ENCODE measurements around the gene FAR2. TPM values are rescaled to one million over a fixed set of nuclear protein-coding genes. Genes with fewer than 3 reads are reported as not detected.

Gene FAR2
- total RNA-seq, 1 experiment from 2014 or later = 22.1 TPM

- Histone ChIP-seq H3K14ac (ENCODE audit: insufficient read depth, low read length) (no peak overlapping the region), H3K9me3 (ENCODE audit: control insufficient read depth, low read depth, low read length) (no peaks in the 10 kb centered on the region), H2BK20ac (ENCODE audit: low read depth, low read length, poor library complexity, severe bottlenecking) (no peak overlapping the region), H4K20me1 (ENCODE audit: control insufficient read depth, insufficient read depth, insufficient read length) (no peaks in the 10 kb centered on the region), H2BK15ac (ENCODE audit: low read depth, low read length) (no peak overlapping the region), H3K27ac (ENCODE audit: insufficient read length, low read depth, low read length) (no peak overlapping the region), H3K79me1 (ENCODE audit: insufficient read depth, low read depth, low read length, poor library complexity, severe bottlenecking) (no peaks in the 10 kb centered on the region), H3K4me1 (ENCODE audit: insufficient read depth, low read length) (no peaks in the 10 kb centered on the region), H3K4me2 (ENCODE audit: insufficient read depth, insufficient read length, low read length) (no peak overlapping the region), H2BK12ac (ENCODE audit: insufficient read length, low read depth, low read length) (no peak overlapping the region), H4K8ac (replicated peaks; ENCODE audit: insufficient read length, low read depth, low read length) (no peak overlapping the region), H3K9ac (ENCODE audit: extremely low read depth, insufficient read length, low read length) (no peak overlapping the region), H3K27me3 (ENCODE audit: insufficient read depth, low read length) (no peaks in the 10 kb centered on the region), H3K56ac (ENCODE audit: insufficient read length, low read depth, low read length) (no peak overlapping the region), H4K5ac (ENCODE audit: insufficient read length, low read depth, low read length) (no peak overlapping the region), H3K4ac (ENCODE audit: low read depth, low read length) (no peak overlapping the region), H3T11ph (ENCODE audit: low read length) (no peak overlapping the region), H2AFZ (ENCODE audit: low read length) (no peak overlapping the region), H3K18ac (ENCODE audit: insufficient read length, low read depth, low read length) (no peak overlapping the region), H2AK5ac (ENCODE audit: insufficient read length, low read length) (no peak overlapping the region), H3K23me2 (ENCODE audit: insufficient read length, low read depth, low read length, poor library complexity, severe bottlenecking) (no peaks in the 10 kb centered on the region), H3K23ac (ENCODE audit: insufficient read length, low read depth, low read length) (no peak overlapping the region), H2BK120ac (ENCODE audit: low read depth, low read length, poor library complexity, severe bottlenecking) (no peak overlapping the region), H4K91ac (ENCODE audit: insufficient read length, low read depth, low read length) (no peak overlapping the region), H2BK5ac (ENCODE audit: insufficient read length, low read length) (no peak overlapping the region), H3K79me2 (ENCODE audit: insufficient read depth, low read length) (no peaks in the 10 kb centered on the region)
- no peaks in the 10 kb centered on the region for H3K4me1 Mint-ChIP-seq
- DNase-seq = no peak
- TF ChIP-seq, protein P1, sequence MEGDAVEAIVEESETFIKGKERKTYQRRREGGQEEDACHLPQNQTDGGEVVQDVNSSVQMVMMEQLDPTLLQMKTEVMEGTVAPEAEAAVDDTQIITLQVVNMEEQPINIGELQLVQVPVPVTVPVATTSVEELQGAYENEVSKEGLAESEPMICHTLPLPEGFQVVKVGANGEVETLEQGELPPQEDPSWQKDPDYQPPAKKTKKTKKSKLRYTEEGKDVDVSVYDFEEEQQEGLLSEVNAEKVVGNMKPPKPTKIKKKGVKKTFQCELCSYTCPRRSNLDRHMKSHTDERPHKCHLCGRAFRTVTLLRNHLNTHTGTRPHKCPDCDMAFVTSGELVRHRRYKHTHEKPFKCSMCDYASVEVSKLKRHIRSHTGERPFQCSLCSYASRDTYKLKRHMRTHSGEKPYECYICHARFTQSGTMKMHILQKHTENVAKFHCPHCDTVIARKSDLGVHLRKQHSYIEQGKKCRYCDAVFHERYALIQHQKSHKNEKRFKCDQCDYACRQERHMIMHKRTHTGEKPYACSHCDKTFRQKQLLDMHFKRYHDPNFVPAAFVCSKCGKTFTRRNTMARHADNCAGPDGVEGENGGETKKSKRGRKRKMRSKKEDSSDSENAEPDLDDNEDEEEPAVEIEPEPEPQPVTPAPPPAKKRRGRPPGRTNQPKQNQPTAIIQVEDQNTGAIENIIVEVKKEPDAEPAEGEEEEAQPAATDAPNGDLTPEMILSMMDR (conservative IDR thresholded peaks at IDR 0.05) = no peak
- no peak overlapping the region for H3K4me3 Mint-ChIP-seq
- no peaks in the 10 kb centered on the region for H3K9me3 Mint-ChIP-seq
- no peak overlapping the region for H3K27ac Mint-ChIP-seq
- peaks cover 1 to 22% (median 15%) of the 10 kb centered on the region in 3 experiments; a peak in 4 of 7 replicates for H3K36me3 Mint-ChIP-seq (ENCODE audit: insufficient read depth in 1 of 3, low read depth in 3 of 3)
- WGBS (ENCODE audit: extremely low coverage, insufficient read length, low lambda C conversion rate) = no CpG with 5 or more reads among the region's 1 CpG
- no peaks in the 10 kb centered on the region for H3K27me3 Mint-ChIP-seq (ENCODE audit: low read depth)
These were observed 188.2 kb downstream of the FAR2 start for GRCh38 chr12:29337325-29337724.
